ENCODE results near the gene PPP5C.

- TF ChIP-seq CTCF (conservative IDR thresholded peaks at IDR 0.05) (no peak), EZH2 (IDR thresholded peaks at IDR 0.05; ENCODE audit: low read depth) (no peak)
These were observed 62.3 kb downstream of the PPP5C start for GRCh38 chr19:46409191-46409590.
